CD4-positive, alpha-beta T cell treated with Interleukin-17A for 1 hour (primary cell): ENCODE results near the gene MED13L.

Experiments used
- DNase-seq: peaks from one replicate; pipeline ENCODE4 v3.0.0-alpha.2; 2020

Gene MED13L

GRCh38 chr12:116121453-116121871 is 156.0 kb downstream of the MED13L start:
- no peak for DNase-seq

DNA sequence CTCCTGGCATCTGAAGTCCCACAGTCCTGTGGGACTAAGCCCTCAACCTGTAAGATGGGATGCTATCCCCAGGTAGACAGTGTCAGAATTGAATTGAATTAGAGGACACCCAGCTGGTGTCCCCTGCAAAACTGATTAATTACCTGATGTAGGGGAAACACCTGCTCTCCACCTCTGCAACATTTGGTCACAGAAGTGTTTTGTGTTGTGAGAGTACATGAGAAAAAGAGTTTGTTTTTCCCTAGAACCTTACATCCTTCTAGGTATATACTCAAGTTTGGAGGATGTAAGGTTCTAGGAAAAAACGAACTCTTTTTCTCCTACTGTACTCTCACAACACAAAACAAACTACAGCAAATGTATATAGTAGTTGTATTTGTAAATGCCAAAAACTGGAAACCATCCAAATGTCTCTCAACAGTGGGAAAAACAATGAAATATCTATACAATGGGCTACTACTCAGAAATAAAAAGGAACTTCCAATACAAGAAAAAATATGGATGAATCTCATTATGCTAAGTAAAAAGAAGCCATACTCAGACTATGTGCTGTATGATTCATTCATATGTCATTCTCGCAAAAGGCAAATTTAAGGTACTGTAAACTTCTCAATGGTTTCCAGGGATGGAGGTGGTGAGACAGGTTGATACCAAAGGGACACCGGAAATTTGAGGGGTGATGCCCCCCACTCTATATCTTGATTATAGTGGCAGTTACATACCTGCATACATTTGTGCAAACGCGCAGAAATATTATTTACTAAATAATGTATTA is 160.7 kb downstream of the MED13L start:
- no peak for DNase-seq

DNA sequence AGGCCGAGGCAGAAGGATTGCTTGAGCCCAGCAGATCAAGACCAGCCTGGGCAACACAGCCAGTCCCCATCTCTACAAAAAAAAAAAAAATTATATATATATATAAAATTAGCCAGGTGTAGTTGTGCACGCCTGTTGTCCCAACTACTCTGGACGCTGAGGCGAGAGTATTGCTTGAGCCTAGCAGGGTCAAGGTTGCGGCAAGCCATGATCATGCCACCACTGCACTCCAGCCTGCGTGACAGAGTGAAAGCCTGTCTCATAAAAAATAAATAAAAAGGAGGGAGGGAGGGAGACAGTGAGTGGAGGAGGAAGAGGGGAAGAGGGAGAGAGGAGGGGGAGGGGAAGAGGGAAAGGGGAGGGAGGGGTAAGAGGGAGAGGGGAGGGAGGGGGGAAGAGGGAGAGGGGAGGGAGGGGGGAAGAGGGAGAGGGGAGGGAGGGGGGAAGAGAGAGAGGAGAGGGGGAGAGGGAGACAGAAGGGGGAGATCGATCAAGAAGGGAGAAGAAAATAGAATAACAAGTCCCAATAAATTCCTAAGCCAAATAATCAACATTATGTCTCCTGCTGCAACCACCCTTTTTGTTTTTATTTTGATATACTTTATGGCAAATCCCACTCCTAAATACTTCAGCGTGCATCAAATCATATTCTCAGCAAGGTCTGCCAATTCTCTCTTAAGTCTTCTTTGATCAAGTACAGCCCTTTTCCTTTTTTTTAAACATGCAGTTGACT is 163.9 kb downstream of the MED13L start:
- DNase-seq: no peak

DNA sequence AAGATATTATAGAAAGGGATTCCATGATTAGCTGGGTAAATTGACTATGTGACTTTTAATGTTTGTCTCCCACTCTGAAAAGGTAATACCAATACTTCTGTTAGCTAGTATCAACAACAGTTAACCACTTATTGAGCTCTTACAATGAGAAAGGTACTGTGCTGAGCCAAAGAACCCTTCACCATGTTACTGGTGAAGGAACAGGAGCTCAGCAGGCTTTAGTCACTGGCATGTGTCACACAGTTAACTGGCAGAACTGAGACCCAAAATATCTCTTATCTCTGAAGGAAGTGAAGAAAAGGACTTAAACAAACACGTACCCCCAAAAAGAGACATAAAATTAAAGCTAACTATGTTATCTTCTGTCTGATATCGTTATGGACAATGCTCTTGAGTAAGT is 170.6 kb downstream of the MED13L start:
- no peak for DNase-seq

DNA sequence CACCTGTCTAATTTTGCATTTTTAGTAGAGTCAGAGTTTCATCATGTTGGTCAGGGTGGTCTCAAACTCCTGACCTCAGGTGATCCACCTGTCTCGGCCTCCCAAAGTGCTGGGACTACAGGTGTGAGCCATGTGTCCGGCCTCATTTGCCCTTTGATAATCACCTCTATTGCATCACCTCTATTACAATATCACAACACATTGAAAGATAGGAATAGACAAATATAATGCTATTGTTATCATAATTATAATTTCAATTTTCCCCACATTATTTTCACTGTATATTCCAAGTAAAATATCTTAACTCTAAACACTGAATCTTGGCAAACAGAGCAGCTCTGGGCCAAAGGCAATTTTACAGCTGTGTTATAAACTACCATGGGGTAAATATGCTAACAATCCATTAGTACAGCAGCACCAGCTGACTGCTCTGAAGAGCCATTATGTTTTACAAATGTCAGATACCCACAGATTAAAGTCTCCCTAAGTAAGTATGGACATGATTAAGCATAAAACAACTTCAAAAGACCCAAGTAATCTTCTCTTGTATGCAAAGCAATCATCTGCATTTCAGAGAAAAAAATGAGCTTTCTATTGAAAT is 173.2 kb downstream of the MED13L start:
- DNase-seq: no peak

DNA sequence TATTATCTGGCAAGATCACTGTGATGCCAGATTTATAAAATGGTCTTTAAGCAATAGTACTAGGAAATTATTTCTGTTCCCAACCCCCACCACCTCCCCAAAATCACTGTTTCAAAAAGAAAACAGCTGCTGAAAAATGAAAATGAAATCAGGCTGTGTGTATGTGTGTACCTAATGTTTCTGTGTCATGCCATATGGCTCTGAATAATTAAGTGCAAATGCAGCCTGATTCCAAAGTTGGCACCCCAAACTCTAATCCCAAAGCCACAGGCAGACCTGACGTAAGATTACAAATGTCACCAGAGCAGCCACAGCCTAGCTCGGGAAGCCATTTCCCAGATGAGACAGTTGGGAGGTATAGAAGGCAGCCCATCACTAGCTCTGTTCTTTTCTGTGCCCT is 175.5 kb downstream of the MED13L start:
- no peak for DNase-seq

DNA sequence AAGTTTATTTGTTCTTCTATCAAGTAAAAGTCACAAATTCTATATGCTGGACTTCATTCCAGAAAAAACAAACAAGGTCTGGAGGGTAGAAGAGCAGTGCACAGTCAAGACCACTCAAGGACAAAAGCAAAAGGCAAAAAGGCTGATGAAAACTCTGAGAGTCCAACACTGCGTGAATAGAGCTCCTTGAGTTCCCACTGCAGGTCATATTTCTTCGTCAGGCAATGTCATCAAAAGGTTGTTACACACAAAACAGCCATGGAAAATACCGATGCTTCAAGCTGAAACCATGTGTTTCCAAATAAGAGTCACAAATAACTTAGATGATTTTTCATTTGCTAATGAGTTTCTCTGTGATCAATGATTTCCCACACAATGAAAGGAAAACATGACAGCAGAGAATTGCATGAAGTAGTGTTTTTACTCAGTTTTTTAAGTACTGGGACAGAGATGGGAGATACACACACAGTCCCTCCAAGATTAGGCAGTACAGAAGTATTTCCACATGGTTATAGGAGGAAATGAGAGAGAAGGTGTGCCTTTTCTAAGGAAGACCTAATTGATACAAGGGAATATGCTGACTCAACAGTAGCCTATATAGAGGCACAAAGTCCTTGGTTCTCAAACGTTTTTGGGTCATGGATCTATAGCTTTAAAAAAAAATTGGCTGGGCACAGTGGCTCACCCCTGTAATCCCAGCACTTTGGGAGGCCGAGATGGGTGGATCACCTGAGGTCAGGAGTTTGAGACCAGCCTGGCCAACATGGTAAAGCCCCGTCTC is 177.7 kb downstream of the MED13L start:
- DNase-seq: no peak

- DNase-seq: no peak
These were observed 180.6 kb downstream of the MED13L start for GRCh38 chr12:116096874-116097273.

DNA sequence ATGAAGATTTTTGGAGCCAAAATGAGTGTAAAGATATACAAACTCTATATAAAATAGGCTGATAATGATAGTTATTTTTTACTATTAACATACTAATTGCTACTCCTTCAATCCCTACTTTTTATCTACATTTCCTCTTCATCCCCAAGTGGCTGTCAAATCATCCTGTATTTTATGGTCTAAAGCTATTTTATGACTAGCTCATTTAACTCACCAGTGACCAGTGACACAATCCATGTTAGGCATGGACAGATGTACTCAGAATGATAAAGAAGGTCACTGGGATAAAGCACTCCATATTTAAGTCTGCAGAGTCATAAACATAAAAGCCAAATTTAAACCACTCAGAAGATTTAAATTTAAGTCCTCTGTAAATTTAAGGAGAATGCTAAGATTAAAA is 183.0 kb downstream of the MED13L start:
- no peak for DNase-seq

- DNase-seq: no peak
These were observed 183.6 kb downstream of the MED13L start for GRCh38 chr12:116093915-116094314.

DNA sequence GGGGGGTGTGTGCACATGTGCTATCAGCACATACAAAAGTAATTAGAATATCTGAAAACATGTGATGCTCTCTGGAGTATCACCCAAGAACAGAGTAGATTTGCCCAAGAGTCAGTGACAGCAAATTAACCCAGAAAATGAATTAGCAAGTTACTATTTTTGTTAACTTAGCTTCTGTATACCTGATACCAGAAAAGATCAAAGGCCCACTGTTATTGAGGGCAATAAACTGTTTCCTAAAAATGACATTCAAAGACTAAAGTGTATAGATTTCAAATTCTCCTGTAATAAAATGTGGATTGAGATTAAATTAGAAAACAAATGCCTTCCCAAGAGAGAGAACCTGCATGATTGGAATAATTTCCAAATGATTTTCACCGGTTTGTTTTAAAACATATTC is 184.7 kb downstream of the MED13L start:
- DNase-seq: no peak

DNA sequence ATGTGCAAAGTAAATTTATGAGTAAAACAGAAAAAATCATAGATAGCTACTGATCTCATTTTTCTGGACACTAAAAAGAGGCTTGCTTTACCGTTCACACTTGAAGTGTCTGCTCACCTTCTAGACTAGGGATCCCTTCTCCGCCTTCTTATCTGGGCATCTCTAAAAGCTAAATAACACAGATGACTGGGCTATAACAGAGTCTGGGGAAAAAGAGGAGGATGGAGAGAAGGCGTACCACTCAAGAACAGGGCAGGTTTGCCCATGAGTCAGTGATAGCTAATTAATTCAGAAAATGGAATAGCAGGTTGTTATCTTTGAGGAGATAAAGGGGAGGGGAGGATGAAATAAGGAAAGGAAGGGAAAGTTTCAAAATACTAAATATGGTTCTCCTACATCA is 185.3 kb downstream of the MED13L start:
- DNase-seq: no peak

GRCh38 chr12:116091579-116091978 is 185.9 kb downstream of the MED13L start:
- no peak for DNase-seq

GRCh38 chr12:116090516-116090915 is 187.0 kb downstream of the MED13L start:
- no peak for DNase-seq

GRCh38 chr12:116089080-116089479 is 188.4 kb downstream of the MED13L start:
- no peak for DNase-seq

- peak; percentile 10 for DNase-seq
These were observed 189.5 kb downstream of the MED13L start for GRCh38 chr12:116087962-116088361.

DNA sequence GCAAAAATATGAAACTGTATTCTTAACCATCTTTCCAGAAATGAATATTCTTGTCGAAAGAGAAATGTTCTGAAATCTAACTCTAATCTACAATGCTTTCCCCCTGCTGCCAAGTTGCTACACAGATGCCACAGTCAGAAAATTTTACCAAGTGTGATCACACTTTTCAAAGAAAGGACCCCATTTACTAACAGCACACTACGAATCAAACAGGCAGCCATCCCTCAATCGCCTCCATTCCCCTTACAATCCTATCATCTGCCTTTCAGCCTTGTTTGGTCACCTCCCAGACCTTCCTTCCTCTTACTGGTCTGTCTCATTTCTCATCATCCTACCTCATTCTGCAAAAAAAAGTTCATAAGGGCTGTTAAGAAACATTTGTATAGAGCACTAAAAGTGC is 190.1 kb downstream of the MED13L start:
- no peak for DNase-seq

DNA sequence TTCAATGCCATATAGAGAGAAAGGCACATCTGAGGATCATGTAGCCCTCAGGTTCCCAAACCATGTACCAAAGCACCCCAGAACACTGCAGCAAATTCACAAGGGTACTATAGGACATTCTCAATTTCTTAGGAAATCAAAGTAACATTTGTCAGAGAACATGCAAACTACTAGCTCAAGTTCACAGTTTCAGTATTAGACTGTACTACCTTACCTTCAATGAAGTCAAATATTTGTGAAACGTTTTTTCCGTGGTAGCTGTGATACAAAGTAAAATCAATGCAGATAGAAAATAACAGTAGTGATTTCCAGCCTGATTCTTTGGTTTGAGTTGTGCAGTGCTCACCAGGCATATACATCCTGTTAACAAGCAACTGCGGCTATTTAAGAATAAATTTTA is 197.1 kb downstream of the MED13L start:
- DNase-seq: no peak

GRCh38 chr12:116078396-116078795 is 199.1 kb downstream of the MED13L start:
- no peak for DNase-seq

DNA sequence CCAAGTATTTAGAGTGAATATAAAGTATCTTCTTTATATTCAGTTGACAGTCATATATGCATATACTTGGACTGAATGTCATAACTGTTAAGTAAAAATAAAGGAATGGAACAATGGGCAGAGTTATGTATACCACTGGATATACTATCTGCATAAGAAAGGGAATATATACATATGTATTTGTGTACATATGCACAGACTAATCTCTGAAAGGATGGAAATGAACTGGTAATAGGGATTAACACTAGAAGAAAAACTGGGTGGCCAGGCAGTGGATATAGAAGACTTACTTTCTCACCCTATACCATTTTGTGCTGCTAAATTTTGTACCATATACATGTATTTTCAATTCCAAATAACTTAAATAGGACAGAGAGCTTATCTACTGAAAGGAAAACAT is 200.1 kb downstream of the MED13L start:
- no peak for DNase-seq

- no peak for DNase-seq
These were observed 201.1 kb downstream of the MED13L start for GRCh38 chr12:116076399-116076798.

- DNase-seq: no peak
These were observed 202.8 kb downstream of the MED13L start for GRCh38 chr12:116074686-116075085.

GRCh38 chr12:116071555-116072230 is 205.8 kb downstream of the MED13L start:
- no peak for DNase-seq
